Suprapubic skin (tissue), 4 donors: ENCODE measurements around the gene AURKA.

Experiments used
- EP300 ChIP-seq: sonication (generic); formaldehyde crosslinking; IDR thresholded peaks from one replicate; pipeline ENCODE4 v1.6.1; 2017; ENCODE audit warnings: antibody characterized with exemption
- POLR2A ChIP-seq, 2 donors: fragments of 450-650 bp; IDR thresholded peaks; one replicate each; pipeline ENCODE4 v1.6.1; 2017; ENCODE audit warnings: antibody characterized with exemption in 2 of 2, mild to moderate bottlenecking in 2 of 2, moderate library complexity in 2 of 2
- POLR2AphosphoS5 ChIP-seq, 3 donors: sonication (generic); formaldehyde crosslinking; IDR thresholded peaks; one replicate each; pipeline ENCODE4 v1.6.1; 2017; ENCODE audit warnings: antibody characterized with exemption in 3 of 3
- TF ChIP-seq, protein P1 (sequence below), 2 donors: fragments of 200-600 bp in 1 of 2; fragments of 450-650 bp in 1 of 2; sonication (generic) in 1 of 2; IDR thresholded peaks; one replicate each; pipeline ENCODE4 v1.5.1; 2016 to 2019; ENCODE audit warnings: antibody characterized with exemption in 2 of 2, mild to moderate bottlenecking in 1 of 2, moderate library complexity in 1 of 2

DNA sequence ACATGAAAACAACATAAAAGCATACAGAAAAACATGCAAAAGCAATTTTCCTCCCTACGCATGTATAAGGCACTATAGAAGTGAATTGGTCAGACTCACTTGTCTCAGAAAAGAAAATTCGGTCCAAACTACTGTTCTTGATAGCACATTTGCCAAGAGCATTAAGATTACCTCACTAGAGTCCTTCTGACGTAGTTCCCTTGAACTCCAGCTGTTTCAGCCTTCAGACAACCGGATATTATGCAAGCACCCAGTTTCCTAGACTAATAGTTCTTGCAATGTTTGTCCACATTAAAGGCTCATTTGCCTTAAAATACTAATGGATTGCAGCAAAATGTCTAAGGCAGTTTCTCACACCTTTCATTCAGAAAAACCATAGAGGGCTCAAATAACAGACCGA is 17.5 kb upstream of the AURKA start:
- TF ChIP-seq, protein P1, sequence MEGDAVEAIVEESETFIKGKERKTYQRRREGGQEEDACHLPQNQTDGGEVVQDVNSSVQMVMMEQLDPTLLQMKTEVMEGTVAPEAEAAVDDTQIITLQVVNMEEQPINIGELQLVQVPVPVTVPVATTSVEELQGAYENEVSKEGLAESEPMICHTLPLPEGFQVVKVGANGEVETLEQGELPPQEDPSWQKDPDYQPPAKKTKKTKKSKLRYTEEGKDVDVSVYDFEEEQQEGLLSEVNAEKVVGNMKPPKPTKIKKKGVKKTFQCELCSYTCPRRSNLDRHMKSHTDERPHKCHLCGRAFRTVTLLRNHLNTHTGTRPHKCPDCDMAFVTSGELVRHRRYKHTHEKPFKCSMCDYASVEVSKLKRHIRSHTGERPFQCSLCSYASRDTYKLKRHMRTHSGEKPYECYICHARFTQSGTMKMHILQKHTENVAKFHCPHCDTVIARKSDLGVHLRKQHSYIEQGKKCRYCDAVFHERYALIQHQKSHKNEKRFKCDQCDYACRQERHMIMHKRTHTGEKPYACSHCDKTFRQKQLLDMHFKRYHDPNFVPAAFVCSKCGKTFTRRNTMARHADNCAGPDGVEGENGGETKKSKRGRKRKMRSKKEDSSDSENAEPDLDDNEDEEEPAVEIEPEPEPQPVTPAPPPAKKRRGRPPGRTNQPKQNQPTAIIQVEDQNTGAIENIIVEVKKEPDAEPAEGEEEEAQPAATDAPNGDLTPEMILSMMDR (IDR thresholded peaks at IDR 0.05): no peak
- TF ChIP-seq POLR2A (IDR thresholded peaks at IDR 0.05) (no peak), POLR2AphosphoS5 (IDR thresholded peaks at IDR 0.05) (no peak), EP300 (no peak)
